WTC11 (cell line): ENCODE measurements around the gene SLC40A1. TPM values are rescaled to one million over a fixed set of nuclear protein-coding genes. Genes with fewer than 3 reads are reported as not detected.

Experiments
- ATAC-seq: fragments of 200-7000 bp; cut with Tn5 transposase; 2 replicates; pipeline ENCODE4 v1.10.0; 2021; ENCODE audit warnings: mild to moderate bottlenecking, moderate library complexity
- CTCF ChIA-PET: fragments of 300-600 bp; sonication (Branson Sonifier 250); formaldehyde crosslinking; loops from one replicate; lab custom pipeline; 2021; ENCODE audit warnings: antibody characterized with exemption; lab: Charles Lee
- POLR2A ChIA-PET: fragments of 350-600 bp; sonication (Branson Sonifier 250); formaldehyde crosslinking; loops from one replicate; lab custom pipeline; 2021; ENCODE audit warnings: antibody characterized with exemption; lab: Charles Lee
- DNase-seq: peaks from one replicate; pipeline ENCODE4 v3.0.0; 2021; ENCODE audit warnings: low spot score
- H3K27ac Mint-ChIP-seq: 2 replicates; pipeline ENCODE4 v1.8.0; 2021; ENCODE audit warnings: mixed read lengths
- H3K27me3 Mint-ChIP-seq: 2 replicates; pipeline ENCODE4 v1.8.0; 2021; ENCODE audit warnings: low read depth, mild to moderate bottlenecking, moderate library complexity, mixed read lengths
- H3K36me3 Mint-ChIP-seq: 2 replicates; pipeline ENCODE4 v1.8.0; 2021; ENCODE audit warnings: mixed read lengths
- H3K4me1 Mint-ChIP-seq: 2 replicates; pipeline ENCODE4 v1.8.0; 2022; ENCODE audit warnings: mixed read lengths
- H3K4me3 Mint-ChIP-seq: 2 replicates; pipeline ENCODE4 v1.8.0; 2021; ENCODE audit warnings: mild to moderate bottlenecking, moderate library complexity, mixed read lengths
- H3K9me3 Mint-ChIP-seq: 2 replicates; pipeline ENCODE4 v1.8.0; 2021; ENCODE audit warnings: mixed read lengths
- ATF1 ChIP-seq: sonication (generic); formaldehyde crosslinking; IDR thresholded peaks from 2 replicates; pipeline ENCODE4 v1.8.1; 2023; ENCODE audit warnings: mild to moderate bottlenecking, moderate library complexity, missing genetic modification reagents
- CREB1 ChIP-seq: sonication (generic); formaldehyde crosslinking; IDR thresholded peaks from 2 replicates; pipeline ENCODE4 v1.8.0; 2023; ENCODE audit warnings: mild to moderate bottlenecking, missing genetic modification reagents
- GABPB1 ChIP-seq: sonication (generic); formaldehyde crosslinking; IDR thresholded peaks from 2 replicates; pipeline ENCODE4 v1.8.1; 2023; ENCODE audit warnings: mild to moderate bottlenecking, missing genetic modification reagents
- HMGA2 ChIP-seq: fragments of 250-450 bp; sonication (Bioruptor Pico); IDR thresholded peaks from 2 replicates; pipeline ENCODE4 v1.4.0; 2021; ENCODE audit warnings: mild to moderate bottlenecking, moderate library complexity
- JAZF1 ChIP-seq: fragments of 250-450 bp; sonication (Bioruptor Pico); IDR thresholded peaks from 2 replicates; pipeline ENCODE4 v1.9.0; 2021; ENCODE audit warnings: moderate library complexity, mild to moderate bottlenecking, inconsistent platforms
- MXD4 ChIP-seq: fragments of 250-450 bp; sonication (Bioruptor Pico); IDR thresholded peaks from 2 replicates; pipeline ENCODE4 v1.8.0; 2021; ENCODE audit warnings: mild to moderate bottlenecking, moderate library complexity, borderline replicate concordance
- NFYB ChIP-seq: sonication (generic); formaldehyde crosslinking; conservative IDR thresholded peaks from 2 replicates; pipeline ENCODE4 v1.8.0; 2022; ENCODE audit warnings: low read depth, missing genetic modification reagents
- NR2C2 ChIP-seq: sonication (generic); formaldehyde crosslinking; IDR thresholded peaks from 2 replicates; pipeline ENCODE4 v1.8.0; 2022; ENCODE audit warnings: mild to moderate bottlenecking, missing genetic modification reagents
- NR3C1 ChIP-seq: sonication (generic); formaldehyde crosslinking; conservative IDR thresholded peaks from 2 replicates; pipeline ENCODE4 v1.8.1; 2023; ENCODE audit warnings: low read depth, mild to moderate bottlenecking, missing genetic modification reagents
- SMAD4 ChIP-seq: sonication (generic); formaldehyde crosslinking; IDR thresholded peaks from 2 replicates; pipeline ENCODE4 v1.8.0; 2022; ENCODE audit warnings: mild to moderate bottlenecking, missing genetic modification reagents
- ZBTB21 ChIP-seq: sonication (generic); formaldehyde crosslinking; IDR thresholded peaks from 2 replicates; pipeline ENCODE4 v1.8.1; 2023; ENCODE audit warnings: mild to moderate bottlenecking, missing genetic modification reagents, borderline replicate concordance
- ZNF138 ChIP-seq: sonication (generic); formaldehyde crosslinking; conservative IDR thresholded peaks from 2 replicates; pipeline ENCODE4 v1.8.1; 2022; ENCODE audit warnings: mild to moderate bottlenecking, moderate library complexity, missing genetic modification reagents
- ZNF232 ChIP-seq: sonication (generic); formaldehyde crosslinking; IDR thresholded peaks from 2 replicates; pipeline ENCODE4 v1.8.0; 2022; ENCODE audit warnings: mild to moderate bottlenecking, missing genetic modification reagents
- ZNF263 ChIP-seq: sonication (generic); formaldehyde crosslinking; IDR thresholded peaks from 2 replicates; pipeline ENCODE4 v1.8.1; 2022; ENCODE audit warnings: low read depth, mild to moderate bottlenecking, moderate library complexity, missing genetic modification reagents
- ZNF396 ChIP-seq: fragments of 250-450 bp; sonication (Bioruptor Pico); IDR thresholded peaks from 2 replicates; pipeline ENCODE4 v1.8.0; 2021; ENCODE audit warnings: mild to moderate bottlenecking, moderate library complexity, borderline replicate concordance
- total RNA-seq: library from RNA; stranded (reverse); gene quantifications from 3 replicates; pipeline ENCODE4 v1.2.3, GENCODE V29; 2021
- TF ChIP-seq, protein P1 (sequence below): sonication (generic); formaldehyde crosslinking; IDR thresholded peaks from 2 replicates; pipeline ENCODE4 v1.8.1; 2022; ENCODE audit warnings: mild to moderate bottlenecking, missing genetic modification reagents, moderate library complexity, borderline replicate concordance
- TF ChIP-seq, protein P2 (sequence below): sonication (generic); formaldehyde crosslinking; IDR thresholded peaks from 2 replicates; pipeline ENCODE4 v1.8.1; 2023; ENCODE audit warnings: mild to moderate bottlenecking, missing genetic modification reagents, moderate library complexity
- TF ChIP-seq, protein P3 (sequence below): sonication (generic); formaldehyde crosslinking; IDR thresholded peaks from 2 replicates; pipeline ENCODE4 v1.8.1; 2022; ENCODE audit warnings: missing genetic modification reagents, borderline replicate concordance
- TF ChIP-seq, protein P4 (sequence below): fragments of 200-600 bp; IDR thresholded peaks from 2 replicates; pipeline ENCODE4 v1.8.0; 2022; ENCODE audit warnings: antibody characterized with exemption
- TF ChIP-seq, protein P5 (sequence below): sonication (generic); formaldehyde crosslinking; IDR thresholded peaks from 2 replicates; pipeline ENCODE4 v1.8.0; 2022; ENCODE audit warnings: mild to moderate bottlenecking, missing genetic modification reagents

Gene SLC40A1
- total RNA-seq, 1 experiment from 2014 or later, result 0.57 TPM

DNA sequence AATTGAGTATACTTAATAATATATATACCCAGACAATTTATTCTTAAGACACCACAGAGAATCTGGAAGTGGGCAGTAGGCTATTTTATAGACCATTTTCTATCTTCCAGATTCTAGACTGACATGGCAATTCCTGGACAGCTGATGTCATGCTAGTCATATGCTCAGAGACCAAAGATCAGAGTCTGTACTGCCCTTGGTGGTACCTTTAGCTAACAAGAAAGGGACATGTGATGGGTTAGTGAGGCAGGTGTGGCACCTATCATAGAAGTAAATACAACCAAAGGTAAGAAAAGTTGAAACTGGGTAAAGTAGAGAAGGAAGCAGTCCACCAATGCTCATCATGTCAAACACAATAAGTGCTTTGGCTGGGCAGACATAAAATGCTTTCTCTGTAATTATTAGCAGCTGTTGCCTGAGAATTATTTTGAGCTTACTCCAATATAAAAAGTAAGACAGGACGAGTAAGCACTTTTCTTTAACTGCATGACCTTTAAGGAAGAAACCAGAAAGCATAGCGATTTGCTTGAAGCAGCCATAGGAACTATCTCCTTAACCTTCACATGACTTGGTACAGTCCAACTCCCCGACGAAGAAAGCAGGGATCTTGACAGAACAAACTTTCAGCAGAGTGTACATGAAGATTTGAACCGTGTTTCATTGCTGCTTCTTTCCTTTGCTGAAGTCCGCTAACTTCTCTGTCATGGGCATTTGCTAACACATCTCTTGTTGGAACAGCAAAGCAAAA lies 47.1 kb downstream of the SLC40A1 start:
- Mint-ChIP-seq H3K36me3 (no peaks in the 10 kb centered on the region), H3K4me3 (no peak overlapping the region), H3K4me1 (no peaks in the 10 kb centered on the region), H3K27me3 (no peaks in the 10 kb centered on the region), H3K27ac (no peak overlapping the region), H3K9me3 (no peaks in the 10 kb centered on the region)
- ATAC-seq (no peak), DNase-seq (no peak)
- peak; percentile 22; the same call in 1 of the 2 replicates for TF ChIP-seq GABPB1
- no peak for TF ChIP-seq ATF1 (CRISPR knock-in tag)
- CTCF ChIA-PET, result no interaction called here
- POLR2A ChIA-PET, result no interaction called here

DNA sequence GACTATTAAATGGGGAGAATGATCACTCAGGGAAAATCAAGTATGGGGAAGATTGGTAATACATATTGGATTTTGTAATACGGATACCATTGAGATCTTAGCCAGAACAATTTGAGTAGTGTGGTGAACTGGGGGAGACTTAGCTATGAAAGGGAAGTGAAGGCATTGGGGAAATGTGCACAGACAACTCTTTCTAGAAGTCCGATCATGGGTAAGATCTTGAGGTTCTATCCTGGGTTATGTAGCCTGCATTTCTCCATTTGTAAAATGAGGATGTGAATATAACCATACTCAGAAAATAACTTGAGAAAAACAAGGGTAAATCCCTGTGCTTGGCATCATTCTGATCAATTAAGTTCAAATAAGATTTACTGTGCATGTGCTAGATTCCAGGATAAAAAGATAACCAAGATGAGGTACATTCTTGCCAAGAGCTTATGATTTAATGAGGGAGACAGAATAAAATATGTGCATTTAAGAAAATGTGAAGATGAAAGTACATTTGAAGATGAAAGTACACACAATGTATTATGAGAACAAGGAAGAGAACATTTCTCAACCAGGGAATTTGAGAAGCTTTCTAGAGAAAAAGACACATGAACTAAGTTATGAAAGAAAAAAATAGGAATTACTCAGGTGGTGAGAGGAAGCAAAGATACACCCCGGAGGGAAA lies 49.5 kb downstream of the SLC40A1 start:
- Mint-ChIP-seq H3K9me3 (no peaks in the 10 kb centered on the region), H3K36me3 (no peaks in the 10 kb centered on the region)
- ChIA-PET CTCF (no interaction called here), POLR2A (no interaction called here)
- DNase-seq, result no peak
- no peak for ATAC-seq
- no peak for TF ChIP-seq HMGA2 (CRISPR knock-in tag)
- TF ChIP-seq, protein P1, sequence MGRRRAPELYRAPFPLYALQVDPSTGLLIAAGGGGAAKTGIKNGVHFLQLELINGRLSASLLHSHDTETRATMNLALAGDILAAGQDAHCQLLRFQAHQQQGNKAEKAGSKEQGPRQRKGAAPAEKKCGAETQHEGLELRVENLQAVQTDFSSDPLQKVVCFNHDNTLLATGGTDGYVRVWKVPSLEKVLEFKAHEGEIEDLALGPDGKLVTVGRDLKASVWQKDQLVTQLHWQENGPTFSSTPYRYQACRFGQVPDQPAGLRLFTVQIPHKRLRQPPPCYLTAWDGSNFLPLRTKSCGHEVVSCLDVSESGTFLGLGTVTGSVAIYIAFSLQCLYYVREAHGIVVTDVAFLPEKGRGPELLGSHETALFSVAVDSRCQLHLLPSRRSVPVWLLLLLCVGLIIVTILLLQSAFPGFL (CRISPR knock-in tag), result no peak
- TF ChIP-seq MXD4 (CRISPR knock-in tag), result no peak
- TF ChIP-seq NR2C2 (CRISPR knock-in tag), result no peak
- no peak for TF ChIP-seq JAZF1
- TF ChIP-seq, protein P2, sequence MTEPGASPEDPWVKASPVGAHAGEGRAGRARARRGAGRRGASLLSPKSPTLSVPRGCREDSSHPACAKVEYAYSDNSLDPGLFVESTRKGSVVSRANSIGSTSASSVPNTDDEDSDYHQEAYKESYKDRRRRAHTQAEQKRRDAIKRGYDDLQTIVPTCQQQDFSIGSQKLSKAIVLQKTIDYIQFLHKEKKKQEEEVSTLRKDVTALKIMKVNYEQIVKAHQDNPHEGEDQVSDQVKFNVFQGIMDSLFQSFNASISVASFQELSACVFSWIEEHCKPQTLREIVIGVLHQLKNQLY (CRISPR knock-in tag), result no peak
- TF ChIP-seq ZNF396, result no peak
- TF ChIP-seq, protein P3, sequence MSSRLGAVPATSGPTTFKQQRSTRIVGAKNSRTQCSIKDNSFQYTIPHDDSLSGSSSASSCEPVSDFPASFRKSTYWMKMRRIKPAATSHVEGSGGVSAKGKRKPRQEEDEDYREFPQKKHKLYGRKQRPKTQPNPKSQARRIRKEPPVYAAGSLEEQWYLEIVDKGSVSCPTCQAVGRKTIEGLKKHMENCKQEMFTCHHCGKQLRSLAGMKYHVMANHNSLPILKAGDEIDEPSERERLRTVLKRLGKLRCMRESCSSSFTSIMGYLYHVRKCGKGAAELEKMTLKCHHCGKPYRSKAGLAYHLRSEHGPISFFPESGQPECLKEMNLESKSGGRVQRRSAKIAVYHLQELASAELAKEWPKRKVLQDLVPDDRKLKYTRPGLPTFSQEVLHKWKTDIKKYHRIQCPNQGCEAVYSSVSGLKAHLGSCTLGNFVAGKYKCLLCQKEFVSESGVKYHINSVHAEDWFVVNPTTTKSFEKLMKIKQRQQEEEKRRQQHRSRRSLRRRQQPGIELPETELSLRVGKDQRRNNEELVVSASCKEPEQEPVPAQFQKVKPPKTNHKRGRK (CRISPR knock-in tag), result no peak
- TF ChIP-seq, protein P4, sequence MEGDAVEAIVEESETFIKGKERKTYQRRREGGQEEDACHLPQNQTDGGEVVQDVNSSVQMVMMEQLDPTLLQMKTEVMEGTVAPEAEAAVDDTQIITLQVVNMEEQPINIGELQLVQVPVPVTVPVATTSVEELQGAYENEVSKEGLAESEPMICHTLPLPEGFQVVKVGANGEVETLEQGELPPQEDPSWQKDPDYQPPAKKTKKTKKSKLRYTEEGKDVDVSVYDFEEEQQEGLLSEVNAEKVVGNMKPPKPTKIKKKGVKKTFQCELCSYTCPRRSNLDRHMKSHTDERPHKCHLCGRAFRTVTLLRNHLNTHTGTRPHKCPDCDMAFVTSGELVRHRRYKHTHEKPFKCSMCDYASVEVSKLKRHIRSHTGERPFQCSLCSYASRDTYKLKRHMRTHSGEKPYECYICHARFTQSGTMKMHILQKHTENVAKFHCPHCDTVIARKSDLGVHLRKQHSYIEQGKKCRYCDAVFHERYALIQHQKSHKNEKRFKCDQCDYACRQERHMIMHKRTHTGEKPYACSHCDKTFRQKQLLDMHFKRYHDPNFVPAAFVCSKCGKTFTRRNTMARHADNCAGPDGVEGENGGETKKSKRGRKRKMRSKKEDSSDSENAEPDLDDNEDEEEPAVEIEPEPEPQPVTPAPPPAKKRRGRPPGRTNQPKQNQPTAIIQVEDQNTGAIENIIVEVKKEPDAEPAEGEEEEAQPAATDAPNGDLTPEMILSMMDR, result no peak
- no peak for TF ChIP-seq NR3C1 (CRISPR knock-in tag)
- TF ChIP-seq ATF1 (CRISPR knock-in tag), result no peak
- no peak for TF ChIP-seq SMAD4 (CRISPR knock-in tag)
- TF ChIP-seq ZNF138 (CRISPR knock-in tag), result no peak
- TF ChIP-seq NFYB (CRISPR knock-in tag), result no peak
- TF ChIP-seq, protein P5, sequence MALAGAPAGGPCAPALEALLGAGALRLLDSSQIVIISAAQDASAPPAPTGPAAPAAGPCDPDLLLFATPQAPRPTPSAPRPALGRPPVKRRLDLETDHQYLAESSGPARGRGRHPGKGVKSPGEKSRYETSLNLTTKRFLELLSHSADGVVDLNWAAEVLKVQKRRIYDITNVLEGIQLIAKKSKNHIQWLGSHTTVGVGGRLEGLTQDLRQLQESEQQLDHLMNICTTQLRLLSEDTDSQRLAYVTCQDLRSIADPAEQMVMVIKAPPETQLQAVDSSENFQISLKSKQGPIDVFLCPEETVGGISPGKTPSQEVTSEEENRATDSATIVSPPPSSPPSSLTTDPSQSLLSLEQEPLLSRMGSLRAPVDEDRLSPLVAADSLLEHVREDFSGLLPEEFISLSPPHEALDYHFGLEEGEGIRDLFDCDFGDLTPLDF (CRISPR knock-in tag), result no peak
- no peak for TF ChIP-seq ZNF232
- no peak for TF ChIP-seq ZNF263 (CRISPR knock-in tag)
- TF ChIP-seq ZBTB21 (CRISPR knock-in tag), result no peak
- TF ChIP-seq CREB1, result no peak
- TF ChIP-seq, all 79 proteins: peak for 0
- no peaks in the 10 kb centered on the region for H3K27me3 Mint-ChIP-seq
- no peak overlapping the region for H3K4me3 Mint-ChIP-seq
- no peaks in the 10 kb centered on the region for H3K4me1 Mint-ChIP-seq
- no peak overlapping the region for H3K27ac Mint-ChIP-seq
